BLaER1 (cell line): ENCODE results near the gene ZNF750.

ENCODE experiments used
- H3K27ac ChIP-seq: shearing (Covaris generic); formaldehyde crosslinking; 2 replicates; pipeline ENCODE4 v1.8.1; 2022
- H3K27me3 ChIP-seq: shearing (Covaris generic); formaldehyde crosslinking; 2 replicates; pipeline ENCODE4 v1.8.1; 2022
- H3K36me3 ChIP-seq: shearing (Covaris generic); formaldehyde crosslinking; 2 replicates; pipeline ENCODE4 v1.8.1; 2022
- H3K4me1 ChIP-seq: shearing (Covaris generic); formaldehyde crosslinking; 2 replicates; pipeline ENCODE4 v1.8.1; 2022
- H3K4me2 ChIP-seq: shearing (Covaris generic); formaldehyde crosslinking; 2 replicates; pipeline ENCODE4 v1.8.1; 2022
- H3K4me3 ChIP-seq: shearing (Covaris generic); formaldehyde crosslinking; 2 replicates; pipeline ENCODE4 v1.8.1; 2022
- H3K9ac ChIP-seq: shearing (Covaris generic); formaldehyde crosslinking; 2 replicates; pipeline ENCODE4 v1.8.1; 2022
- H3K9me3 ChIP-seq: shearing (Covaris generic); formaldehyde crosslinking; 2 replicates; pipeline ENCODE4 v1.8.1; 2022
- H4K20me1 ChIP-seq: shearing (Covaris generic); formaldehyde crosslinking; 2 replicates; pipeline ENCODE4 v1.8.1; 2022
- Cebpa-rat ChIP-seq: shearing (Covaris generic); IDR thresholded peaks from 2 replicates; pipeline ENCODE4 v1.8.1; 2022

Gene ZNF750

DNA sequence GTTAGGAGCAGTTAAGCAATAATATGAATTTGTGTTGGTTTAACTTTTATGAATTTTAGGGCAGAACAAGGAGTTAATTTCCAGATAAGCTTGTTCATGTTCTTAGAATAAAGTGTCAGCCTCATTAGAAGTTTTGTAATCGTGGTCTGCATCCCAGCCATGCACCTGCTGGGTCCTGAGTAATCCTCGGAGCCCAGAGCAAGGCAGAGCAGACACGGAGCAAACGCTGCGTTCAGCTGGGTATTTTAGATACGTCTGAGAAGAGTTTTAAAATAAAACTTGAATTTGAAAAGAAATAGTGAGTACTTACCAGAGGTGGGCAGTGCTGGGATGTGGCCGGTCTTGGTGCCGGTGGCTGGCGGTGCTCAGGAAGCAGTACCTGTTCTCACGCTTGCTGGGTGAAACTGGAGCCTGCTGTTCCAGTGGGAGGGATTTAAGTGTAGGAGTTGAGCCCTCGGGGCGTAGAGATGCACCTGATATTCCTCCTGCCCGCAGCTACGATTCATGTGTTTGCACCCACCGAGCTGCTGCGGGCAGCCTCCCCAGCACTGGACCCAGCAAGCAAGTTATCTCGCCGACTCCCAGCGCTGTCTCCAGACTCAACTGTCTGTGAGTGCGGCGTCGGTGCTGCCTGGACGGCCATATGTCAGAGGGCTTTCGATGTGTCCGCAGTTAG lies at the start of gene ZNF750:
TSS of gene ZNF750 (minus strand) at position 406 of the 676 bp plus-strand sequence. CDS start 7,568 bp downstream, outside the sequence.
- Histone ChIP-seq H3K9ac (no peak within 1 kb of the TSS), H3K36me3 (peaks cover 13% of the 10 kb centered on the region), H3K4me2 (no peak within 1 kb of the TSS), H4K20me1 (peaks cover 28% of the 10 kb centered on the region; the same call in 1 of the 2 replicates), H3K4me3 (no peak within 1 kb of the TSS), H3K4me1 (peaks cover 37% of the 10 kb centered on the region), H3K27ac (no peak within 1 kb of the TSS), H3K27me3 (no peaks in the 10 kb centered on the region; the same call in 1 of the 2 replicates), H3K9me3 (no peaks in the 10 kb centered on the region)
- TF ChIP-seq Cebpa-rat = no peak

DNA sequence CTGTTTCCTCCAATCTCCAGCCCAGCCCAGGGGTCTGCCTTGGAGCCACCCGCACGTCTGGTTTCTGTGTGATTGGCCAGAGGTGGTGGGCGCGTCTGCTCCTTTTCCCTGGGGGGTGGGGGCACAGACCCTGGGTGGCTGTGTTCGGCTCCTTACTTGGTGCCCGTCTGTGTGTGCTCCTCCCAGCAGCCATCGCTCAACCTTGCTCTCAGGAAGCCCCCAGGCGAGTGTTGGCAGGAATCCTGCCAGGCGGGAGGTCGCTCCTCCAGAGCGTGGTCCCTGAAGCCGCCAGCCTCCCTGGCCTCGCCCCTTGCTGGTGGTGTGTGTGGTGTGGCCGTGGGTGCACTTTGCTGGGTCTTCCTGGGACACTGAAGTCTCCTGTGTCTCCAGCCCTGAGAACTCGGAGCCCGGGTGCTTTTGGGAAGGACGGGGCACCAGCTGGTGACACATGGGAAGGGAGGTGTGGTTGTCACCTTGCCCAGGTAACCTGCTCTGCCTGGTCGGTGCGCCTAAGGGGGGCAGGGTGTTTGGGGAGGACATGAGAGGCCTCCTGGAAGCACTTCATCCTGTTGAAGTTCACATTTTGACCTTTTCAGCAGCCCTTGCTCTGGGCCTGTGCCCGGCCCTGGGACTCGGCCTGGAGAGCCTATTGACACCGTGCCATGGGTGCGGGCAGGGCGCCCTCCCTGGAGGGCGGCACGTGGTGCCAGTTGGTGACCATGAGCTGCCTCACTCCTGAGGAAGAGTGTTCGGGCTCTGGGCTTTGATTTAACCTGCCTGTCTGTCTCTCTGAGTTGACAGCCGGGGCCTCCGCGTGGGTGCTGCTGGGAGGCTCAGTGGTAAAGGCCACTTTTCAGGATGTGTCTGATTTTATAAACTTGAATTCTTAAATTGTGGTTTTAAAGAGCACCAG lies 49.0 kb upstream of the ZNF750 start:
- peaks cover 97% of the 10 kb centered on the region for H3K4me1 ChIP-seq
- H3K4me2 ChIP-seq = peak overlapping the region; percentile 87
- H3K4me3 ChIP-seq = no peak overlapping the region
- peaks cover 38% of the 10 kb centered on the region for H4K20me1 ChIP-seq
- no peak for TF ChIP-seq Cebpa-rat
- peak overlapping the region; percentile 39; the same call in 1 of the 2 replicates for H3K9ac ChIP-seq
- H3K27me3 ChIP-seq = no peaks in the 10 kb centered on the region
- peaks cover 28% of the 10 kb centered on the region for H3K36me3 ChIP-seq
- H3K9me3 ChIP-seq = no peaks in the 10 kb centered on the region
- H3K27ac ChIP-seq = peak overlapping the region; percentile 57

DNA sequence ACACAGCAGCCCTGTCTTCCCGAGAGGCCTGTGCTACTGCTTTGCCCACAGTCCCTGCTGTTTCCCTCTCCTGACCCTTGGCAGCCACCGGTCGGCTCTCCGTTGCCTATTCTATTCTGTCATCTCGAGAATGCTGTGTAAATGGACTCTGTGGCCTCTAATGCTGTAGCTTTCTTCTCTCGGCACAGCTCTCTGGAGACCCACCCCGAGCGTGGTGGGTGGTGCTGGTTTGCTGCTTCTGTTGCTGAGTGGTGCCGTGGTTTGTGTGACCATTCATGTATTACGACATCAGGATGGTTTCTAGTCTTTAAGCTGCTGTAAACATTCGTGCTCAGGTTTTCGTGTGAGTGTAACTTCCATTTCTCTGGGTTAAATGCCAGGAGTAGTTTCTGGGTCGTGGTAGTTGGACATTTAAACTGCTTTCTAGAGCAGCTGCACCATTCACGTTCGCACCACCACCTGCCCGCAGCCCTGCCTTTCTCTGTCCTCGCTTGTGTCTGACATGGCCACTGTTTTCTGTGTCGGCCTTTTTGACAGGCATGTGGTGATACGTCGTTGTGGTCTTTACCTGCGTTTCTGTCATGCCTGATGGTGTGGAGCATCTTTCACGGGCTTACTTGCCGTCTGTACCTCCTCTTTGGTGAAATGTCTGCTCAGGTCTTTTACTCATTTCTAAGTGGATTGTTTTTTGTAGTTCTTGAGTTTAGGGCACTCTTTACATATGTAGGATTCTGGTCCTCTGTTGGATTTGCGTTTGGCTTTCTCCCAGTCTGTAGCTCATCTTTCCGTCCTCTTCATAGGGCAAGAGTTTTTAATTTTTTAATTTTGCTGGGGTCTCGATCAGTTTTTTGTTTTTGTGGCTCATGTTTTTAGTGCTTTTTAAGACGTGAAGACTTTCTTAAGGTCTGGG lies 47.7 kb upstream of the ZNF750 start:
- peak overlapping the region; percentile 32 for H3K27ac ChIP-seq
- peak overlapping the region; percentile 22; the same call in 1 of the 2 replicates for H3K9ac ChIP-seq
- H3K9me3 ChIP-seq = no peaks in the 10 kb centered on the region
- H3K27me3 ChIP-seq = no peaks in the 10 kb centered on the region
- peaks cover 52% of the 10 kb centered on the region for H4K20me1 ChIP-seq
- peaks cover 28% of the 10 kb centered on the region for H3K36me3 ChIP-seq
- peak overlapping the region; percentile 87 for H3K4me2 ChIP-seq
- H3K4me1 ChIP-seq = peaks cover 97% of the 10 kb centered on the region
- H3K4me3 ChIP-seq = peak overlapping the region; percentile 15; the same call in 1 of the 2 replicates
- peak; percentile 76 for TF ChIP-seq Cebpa-rat

DNA sequence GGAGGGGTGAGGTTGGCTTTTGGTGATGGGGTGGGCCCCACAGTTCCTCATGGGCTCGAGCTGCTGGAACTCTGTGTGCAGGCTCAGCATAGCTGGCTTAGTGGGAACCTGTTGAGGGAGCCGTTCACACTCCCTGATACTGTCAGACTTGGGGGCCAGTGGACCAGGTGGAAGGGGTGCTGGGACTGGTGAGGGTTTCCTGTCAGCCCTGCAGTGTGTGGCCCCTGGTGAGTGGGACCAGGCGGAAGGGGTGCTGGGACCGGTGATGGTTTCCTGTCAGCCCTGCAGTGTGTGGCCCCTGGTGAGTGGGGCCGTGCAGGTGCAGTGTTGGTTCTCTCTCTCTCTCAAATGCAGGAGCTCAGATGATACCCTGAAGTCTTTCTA lies 45.1 kb upstream of the ZNF750 start:
- H3K27me3 ChIP-seq = no peaks in the 10 kb centered on the region
- H3K4me2 ChIP-seq = peak overlapping the region; percentile 100
- H3K9me3 ChIP-seq = no peaks in the 10 kb centered on the region
- peaks cover 99% of the 10 kb centered on the region for H3K4me1 ChIP-seq
- H3K9ac ChIP-seq = peak overlapping the region; percentile 7; the same call in 1 of the 2 replicates
- no peak for TF ChIP-seq Cebpa-rat
- H4K20me1 ChIP-seq = peaks cover 77% of the 10 kb centered on the region
- H3K27ac ChIP-seq = peak overlapping the region; percentile 83
- peak overlapping the region; percentile 53; the same call in 1 of the 2 replicates for H3K4me3 ChIP-seq
- peaks cover 8% of the 10 kb centered on the region for H3K36me3 ChIP-seq

DNA sequence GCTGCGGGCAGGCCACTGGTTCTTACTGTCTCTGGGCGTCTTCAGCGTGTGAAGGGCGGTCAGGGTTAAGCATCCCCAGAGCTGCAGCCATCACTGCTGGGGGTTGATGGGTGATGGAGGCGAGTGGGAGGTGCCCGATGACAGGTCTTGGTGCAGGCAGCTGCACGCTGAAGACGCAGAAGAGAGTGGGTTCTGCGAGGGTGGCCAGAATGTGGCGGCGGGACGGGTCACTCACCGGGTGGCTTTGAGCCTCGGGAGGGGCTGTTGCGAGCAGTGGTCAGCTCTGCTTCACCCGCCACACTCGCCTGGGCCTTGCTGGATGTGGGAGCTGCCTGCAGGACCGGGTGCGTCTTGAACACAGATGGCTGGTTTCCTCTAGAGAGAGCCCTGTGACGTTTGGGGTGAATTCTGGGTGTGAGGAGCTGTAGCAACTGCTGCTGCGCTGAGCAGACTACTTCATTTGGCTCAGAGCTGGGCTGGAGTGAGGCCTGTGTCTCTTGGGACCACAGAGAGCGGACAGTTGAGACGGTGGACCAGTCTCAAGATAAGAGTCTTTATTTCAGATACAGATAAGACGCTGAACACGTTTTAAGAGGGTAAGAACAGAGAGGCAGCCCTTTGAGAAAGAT lies 44.6 kb upstream of the ZNF750 start:
- peak overlapping the region; percentile 53 for H3K4me3 ChIP-seq
- H4K20me1 ChIP-seq = peaks cover 82% of the 10 kb centered on the region
- H3K4me2 ChIP-seq = peak overlapping the region; percentile 100
- H3K9me3 ChIP-seq = no peaks in the 10 kb centered on the region
- no peaks in the 10 kb centered on the region for H3K27me3 ChIP-seq
- peak overlapping the region; percentile 83 for H3K27ac ChIP-seq
- H3K9ac ChIP-seq = peak overlapping the region; percentile 73
- TF ChIP-seq Cebpa-rat = no peak
- H3K36me3 ChIP-seq = peaks cover 8% of the 10 kb centered on the region; the same call in 1 of the 2 replicates
- peaks cover 99% of the 10 kb centered on the region for H3K4me1 ChIP-seq

DNA sequence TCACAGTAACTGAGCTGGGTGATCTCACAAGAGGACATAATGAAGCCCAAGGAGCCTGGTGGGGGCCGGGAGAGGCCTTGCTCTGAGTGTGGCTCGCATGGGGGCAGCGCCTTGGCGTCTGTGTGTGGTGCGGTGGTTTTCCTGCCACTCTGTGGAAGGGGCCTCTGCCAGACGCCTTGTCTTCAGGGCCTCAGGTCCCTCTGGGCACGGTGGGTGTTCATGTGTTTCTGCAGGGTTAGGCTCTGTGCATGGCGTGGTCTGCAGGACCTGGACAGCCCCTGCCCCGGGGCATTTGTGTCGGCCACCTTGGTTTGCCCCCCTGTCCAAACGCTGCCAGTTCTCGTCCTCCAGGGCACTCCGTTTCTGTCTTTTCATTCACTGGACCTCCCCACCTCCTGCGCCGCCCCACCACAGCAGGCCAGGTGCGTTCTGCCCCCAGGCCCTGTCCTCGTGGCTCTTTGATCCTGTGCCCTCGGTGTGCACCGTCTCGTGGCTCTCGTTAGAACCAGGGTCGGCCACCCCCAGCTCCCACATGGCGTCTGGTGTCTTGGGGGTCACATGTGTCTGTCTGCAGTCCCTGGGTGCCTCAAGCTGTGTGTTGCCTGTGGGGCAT lies 43.7 kb upstream of the ZNF750 start:
- H3K9ac ChIP-seq = peak overlapping the region; percentile 73
- H3K27me3 ChIP-seq = no peaks in the 10 kb centered on the region
- peak overlapping the region; percentile 53 for H3K4me3 ChIP-seq

DNA sequence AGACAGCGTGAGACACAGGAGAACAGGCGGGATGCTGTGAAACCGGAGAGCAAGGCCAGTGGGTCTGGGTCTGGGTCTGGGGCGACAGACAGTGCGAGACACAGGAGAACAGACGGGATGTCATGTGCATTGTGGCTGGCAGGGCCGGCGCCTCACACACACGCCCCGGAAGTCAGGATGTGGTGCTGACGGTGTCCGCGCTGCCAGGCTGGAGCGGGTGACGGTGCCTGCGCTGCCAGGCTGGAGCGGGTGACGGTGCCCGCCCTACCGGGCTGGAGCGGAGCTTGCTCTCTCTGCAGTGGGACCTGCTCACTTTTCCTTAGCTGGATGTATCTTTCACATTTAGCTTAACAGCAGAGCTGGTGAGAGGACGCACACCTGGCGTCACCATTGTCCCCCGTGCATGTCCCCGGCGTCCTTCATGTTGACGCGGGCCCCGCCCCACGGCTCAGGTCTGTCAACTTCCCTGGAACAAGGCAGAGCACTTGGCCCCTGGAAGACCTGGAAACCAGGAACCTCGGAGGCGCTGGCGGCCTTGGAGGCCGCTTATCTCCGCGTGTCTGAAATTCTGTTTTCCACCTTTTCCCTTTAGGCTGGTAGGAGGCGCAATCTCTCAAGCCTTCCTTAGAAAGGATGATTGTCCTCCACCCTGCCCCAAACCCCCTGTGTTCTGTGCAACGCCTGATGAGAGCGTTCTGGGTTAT lies 43.0 kb upstream of the ZNF750 start:
- peaks cover 12% of the 10 kb centered on the region; the same call in 1 of the 2 replicates for H3K36me3 ChIP-seq
- peak overlapping the region; percentile 83 for H3K27ac ChIP-seq

More for the DNA sequence above, 43.7 kb upstream of the ZNF750 start:
- peak overlapping the region; percentile 83 for H3K27ac ChIP-seq
- peaks cover 99% of the 10 kb centered on the region for H3K4me1 ChIP-seq
- peaks cover 12% of the 10 kb centered on the region; the same call in 1 of the 2 replicates for H3K36me3 ChIP-seq
- no peak for TF ChIP-seq Cebpa-rat
- peak overlapping the region; percentile 100 for H3K4me2 ChIP-seq
- no peaks in the 10 kb centered on the region for H3K9me3 ChIP-seq
- H4K20me1 ChIP-seq = peaks cover 84% of the 10 kb centered on the region

More for the DNA sequence above, 43.0 kb upstream of the ZNF750 start:
- H3K9ac ChIP-seq = peak overlapping the region; percentile 73
- peak overlapping the region; percentile 100 for H3K4me2 ChIP-seq
- TF ChIP-seq Cebpa-rat = no peak
- no peaks in the 10 kb centered on the region for H3K9me3 ChIP-seq
- H4K20me1 ChIP-seq = peaks cover 84% of the 10 kb centered on the region
- no peaks in the 10 kb centered on the region for H3K27me3 ChIP-seq
- peaks cover 99% of the 10 kb centered on the region for H3K4me1 ChIP-seq
- peak overlapping the region; percentile 53 for H3K4me3 ChIP-seq
